Stimulated activated CD8-positive, alpha-beta memory T cell treated with anti-CD3 and anti-CD28 coated beads, Interleukin-2, amount 100 ng/mL, for 1 hour (primary cell): ENCODE measurements around the gene HOXB6.

Source experiments
- DNase-seq, 2 donors: peaks; one replicate each; pipeline ENCODE4 v3.0.0-alpha.2; 2020; ENCODE audit warnings: low read depth in 2 of 2

Gene HOXB6

DNA sequence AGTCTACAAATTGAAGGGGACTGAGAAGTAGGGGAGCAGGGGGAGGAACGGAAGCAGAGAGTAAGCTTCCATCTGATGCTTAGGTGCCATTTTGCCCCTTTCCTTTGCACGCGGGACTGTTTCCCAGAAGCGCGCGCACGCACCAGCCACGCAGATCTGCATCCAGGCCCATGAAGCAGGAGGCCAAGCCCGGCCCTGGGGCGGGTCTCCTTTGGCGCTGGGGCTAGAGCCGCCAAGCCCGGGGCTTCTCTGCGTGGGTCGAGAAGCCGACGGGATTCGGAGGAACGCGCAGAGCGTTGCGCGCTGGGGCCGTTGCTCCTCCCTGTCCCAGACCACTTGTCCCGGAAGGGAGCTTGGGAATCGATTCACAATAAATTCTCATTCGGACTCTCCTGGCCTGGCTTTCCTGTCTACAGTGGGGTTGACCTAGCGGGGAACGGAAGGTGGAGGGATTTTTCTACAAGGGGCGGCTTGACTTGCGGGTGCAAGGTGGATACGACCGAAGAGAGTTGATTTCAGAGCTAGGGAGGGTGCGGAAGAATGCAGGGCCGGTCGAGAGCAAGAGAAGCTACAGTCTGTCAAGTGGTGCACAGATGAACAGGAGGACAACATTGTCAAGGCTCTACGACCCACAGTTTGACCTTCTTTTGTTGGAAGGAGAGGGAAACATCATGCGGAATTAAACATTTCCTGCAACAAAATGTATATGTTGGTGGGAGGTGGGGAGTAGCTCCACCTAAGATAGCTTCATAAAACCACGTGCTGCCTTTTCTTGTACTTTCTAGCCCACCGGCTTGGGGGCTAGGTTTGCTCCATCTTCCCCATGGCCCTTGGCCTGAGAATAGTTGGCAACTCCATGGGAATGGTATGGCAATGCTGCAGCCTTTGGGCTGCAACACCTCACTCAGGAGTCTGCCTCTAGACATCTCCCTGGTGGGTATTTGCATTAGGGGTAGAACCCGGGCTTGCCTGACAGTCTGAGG is 16.9 kb upstream of the HOXB6 start:
- DNase-seq: no peak

DNA sequence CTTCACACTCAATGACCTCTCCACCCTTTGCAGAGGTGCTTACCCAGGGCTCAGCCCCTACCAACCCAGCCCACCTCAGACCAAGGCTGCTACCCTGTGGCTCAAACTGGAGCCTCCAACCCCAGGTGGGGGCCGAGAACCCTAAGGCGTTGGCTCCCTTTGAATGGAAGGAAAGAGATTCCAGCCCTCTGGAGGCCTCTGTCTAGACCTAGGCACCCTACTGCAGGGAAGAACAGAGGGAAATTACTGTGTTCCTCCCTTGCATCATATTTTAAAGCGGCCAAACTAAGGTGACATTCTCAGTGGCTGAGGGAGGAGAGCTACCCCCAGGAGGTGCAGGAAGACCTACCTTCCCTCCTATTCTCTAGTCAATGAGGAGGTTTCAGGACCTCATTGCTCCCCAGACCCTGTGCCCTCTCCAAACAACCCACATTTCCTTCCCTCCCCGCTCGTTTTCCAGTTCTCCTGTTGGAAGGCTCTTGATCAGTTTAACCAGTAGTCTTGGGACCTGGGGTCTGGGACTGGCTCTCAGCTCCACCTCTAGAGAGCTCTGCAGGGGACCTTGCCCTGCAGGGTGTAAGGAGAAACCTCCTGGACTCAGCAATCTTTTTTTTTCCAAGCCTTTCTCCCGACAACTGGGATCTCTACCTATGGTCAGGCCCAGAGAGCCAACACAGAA is 15.8 kb upstream of the HOXB6 start:
- no peak for DNase-seq

GRCh38 chr17:48619826-48620449 is 15.2 kb upstream of the HOXB6 start:
- DNase-seq: no peak

- peak; percentile 64 to 68 for DNase-seq
These were observed 13.6 kb upstream of the HOXB6 start for GRCh38 chr17:48618256-48618896.

DNA sequence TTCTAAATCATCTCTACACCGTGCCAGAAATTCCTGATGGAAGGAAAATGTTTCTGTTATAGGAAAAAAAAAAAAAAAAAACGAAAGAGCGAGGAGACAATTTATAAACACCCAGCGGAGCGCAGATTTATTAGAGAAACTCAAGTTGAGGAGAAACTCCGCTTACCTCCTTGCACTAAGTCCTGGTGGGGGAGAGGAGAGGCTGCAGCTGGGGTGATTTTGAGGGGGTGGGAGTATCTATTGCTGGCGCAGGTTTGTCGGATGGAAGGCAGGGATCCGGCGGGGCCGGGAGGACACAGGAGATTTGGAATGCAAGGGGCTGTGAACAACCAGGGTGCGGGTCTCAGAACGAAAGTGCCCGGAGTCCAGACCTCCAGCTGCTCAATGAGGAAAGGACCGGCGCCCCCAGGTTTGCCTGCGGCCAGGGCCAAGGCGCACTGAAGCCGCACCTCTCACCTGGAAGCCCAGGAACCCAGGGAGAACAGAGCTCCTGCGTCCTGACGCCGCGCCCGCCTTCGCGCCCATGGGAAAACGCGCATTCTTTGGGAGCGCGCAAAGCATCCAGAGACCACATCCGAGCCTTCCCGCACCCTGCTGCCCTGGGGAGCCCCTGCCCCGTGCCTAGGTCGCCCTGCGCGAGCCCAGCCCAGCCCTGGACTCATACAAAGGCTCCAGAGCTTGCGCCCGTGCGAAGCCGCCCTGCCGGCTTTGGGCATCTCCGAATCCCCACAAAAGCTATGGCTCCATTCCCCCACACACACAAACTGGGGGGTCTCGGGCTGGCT is 12.9 kb upstream of the HOXB6 start:
- DNase-seq: no peak

GRCh38 chr17:48616717-48617470 is 12.1 kb upstream of the HOXB6 start:
- no peak for DNase-seq

DNA sequence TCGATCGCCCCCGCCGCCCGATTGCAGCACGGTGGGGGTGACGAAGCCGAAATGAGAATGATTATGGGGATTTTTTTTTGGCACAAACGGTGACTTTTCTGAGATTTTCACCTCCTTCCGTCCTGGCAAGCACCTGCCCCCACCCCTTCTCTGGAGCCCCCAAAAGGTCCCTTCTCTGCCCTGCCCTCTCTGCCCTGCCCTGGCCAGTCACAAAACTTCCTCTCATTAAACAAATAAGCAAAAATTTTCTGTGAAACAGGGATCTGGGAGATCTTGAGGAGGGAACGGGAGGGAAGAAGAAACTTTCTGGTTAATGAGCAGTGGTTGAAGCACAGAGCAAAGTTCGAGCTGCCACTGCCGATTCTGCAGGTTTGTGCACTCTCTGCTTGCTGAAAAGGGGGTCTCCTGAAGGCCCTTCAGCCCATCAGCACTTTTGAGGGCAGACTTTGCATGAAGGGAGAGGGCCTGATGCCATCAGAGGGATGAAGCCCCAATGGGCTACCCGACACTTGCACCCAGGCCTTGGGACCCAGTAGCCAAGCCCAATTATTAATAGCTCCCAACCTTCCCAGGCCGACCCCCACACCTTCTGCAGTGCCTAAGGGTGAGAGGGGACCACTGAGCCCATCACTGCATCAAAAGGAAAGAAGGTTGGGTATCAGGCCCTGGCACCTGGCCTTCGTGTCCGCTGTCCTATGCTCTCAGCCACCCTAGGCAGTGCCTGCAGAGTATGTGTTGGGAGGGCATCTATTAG is 11.4 kb upstream of the HOXB6 start:
- no peak for DNase-seq

- DNase-seq: no peak
These were observed 10.5 kb upstream of the HOXB6 start, which contains the start of gene HOXB8 for GRCh38 chr17:48615047-48615962. Gene HOXB8 (minus strand): TSS chr17:48615292. CDS start chr17:48614704, 588 bp downstream.

DNA sequence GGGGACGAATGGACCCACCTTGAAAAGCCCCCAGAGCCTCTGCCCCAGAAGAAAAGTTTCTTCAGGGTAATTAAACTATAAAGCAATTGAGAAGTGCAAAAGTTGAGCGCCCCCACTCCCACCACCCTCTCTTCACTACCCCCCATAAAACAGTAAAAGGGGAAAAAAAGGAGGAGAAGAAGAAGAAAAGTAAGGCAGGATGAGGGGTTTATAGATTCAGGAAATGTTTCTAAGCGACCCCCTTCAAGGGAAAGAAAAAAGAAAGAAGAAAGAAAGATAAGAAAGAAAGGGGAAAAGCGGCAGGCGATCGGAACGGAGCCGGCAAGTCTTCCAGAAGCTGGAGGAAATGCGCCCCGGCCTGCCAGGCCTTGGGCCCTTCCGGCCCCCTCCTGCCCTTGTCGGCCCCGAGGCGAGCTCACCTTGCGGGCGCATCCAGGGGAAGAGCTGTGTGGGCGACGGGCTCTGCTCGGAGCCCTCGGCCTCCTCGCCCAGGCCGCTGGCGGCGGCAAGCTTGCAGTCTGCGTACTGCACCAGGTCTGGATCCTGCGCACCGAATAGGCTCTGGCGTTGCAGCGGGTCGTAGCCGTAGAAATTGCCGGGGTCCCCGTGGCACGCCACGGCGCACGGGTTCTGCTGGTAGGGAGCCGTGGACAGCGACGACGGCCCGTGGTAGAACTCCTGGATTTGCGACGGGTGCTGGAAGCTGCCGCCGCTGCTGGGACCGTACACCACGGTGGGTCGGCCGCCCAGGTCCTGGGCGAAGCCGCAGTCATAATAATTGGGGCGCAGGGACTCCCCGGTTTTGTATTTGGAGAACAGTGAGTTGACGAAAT is 9.3 kb upstream of the HOXB6 start:
- no peak for DNase-seq

GRCh38 chr17:48612854-48613691 is 8.3 kb upstream of the HOXB6 start:
- DNase-seq: no peak

GRCh38 chr17:48612456-48612853 is 7.7 kb upstream of the HOXB6 start:
- no peak for DNase-seq

- no peak for DNase-seq
These were observed 7.1 kb upstream of the HOXB6 start for GRCh38 chr17:48611681-48612455.

- no peak for DNase-seq
These were observed 6.4 kb upstream of the HOXB6 start for GRCh38 chr17:48611213-48611612.

- DNase-seq: peak in 1 of 2 donors; percentile 34
These were observed 5.8 kb upstream of the HOXB6 start, which contains the start of gene HOXB7 for GRCh38 chr17:48610282-48611211. Gene HOXB7 (minus strand): TSS chr17:48611017. CDS start chr17:48610918, 99 bp downstream.
